Lung (tissue), 12 donors: Measurements from ENCODE around the gene GGTA1. TPM values are rescaled to one million over a fixed set of nuclear protein-coding genes. Genes with fewer than 3 reads are reported as not detected.

Experiments
- ATAC-seq: fragments of 200-7000 bp; cut with Tn5 transposase; one replicate; pipeline ENCODE4 v1.9.1; 2020; ENCODE audit warnings: moderate number of reproducible peaks; ENCODE audit not compliant: insufficient read depth, low FRiP score
- DNase-seq, 3 donors: peaks; one replicate each; pipeline ENCODE4 v3.0.0-alpha.2; 2013 to 2017
- H3K27ac ChIP-seq, 2 donors: one replicate each; pipeline ENCODE4 v1.5.1; 2013; ENCODE audit warnings: mild to moderate bottlenecking in 2 of 2, moderate library complexity in 2 of 2, control low read depth in 1 of 2, inconsistent platforms in 1 of 2, low read depth in 1 of 2, low read length in 1 of 2
- H3K27me3 ChIP-seq, 3 donors: one replicate each; pipeline ENCODE4 v1.5.1; 2013; ENCODE audit warnings: low read length in 2 of 3; ENCODE audit not compliant: control insufficient read depth in 3 of 3, insufficient read depth in 3 of 3
- H3K36me3 ChIP-seq, 4 donors: one replicate each; pipeline ENCODE4 v1.5.1; 2013; ENCODE audit warnings: low read length in 4 of 4, mild to moderate bottlenecking in 1 of 4, moderate library complexity in 1 of 4; ENCODE audit not compliant: control insufficient read depth in 4 of 4, insufficient read depth in 4 of 4
- H3K4me1 ChIP-seq, 5 donors: one replicate each; pipeline ENCODE4 v1.5.1; 2013; ENCODE audit warnings: low read length in 5 of 5, mild to moderate bottlenecking in 2 of 5, moderate library complexity in 1 of 5; ENCODE audit not compliant: control insufficient read depth in 5 of 5, insufficient read depth in 5 of 5
- H3K4me3 ChIP-seq: one replicate; pipeline ENCODE4 v1.5.1; 2013; ENCODE audit warnings: mild to moderate bottlenecking, control low read depth, moderate library complexity
- H3K9ac ChIP-seq, 2 donors: one replicate each; pipeline ENCODE4 v1.5.1; 2013; ENCODE audit warnings: low read length in 2 of 2, control low read depth in 1 of 2; ENCODE audit not compliant: insufficient read depth in 1 of 2
- H3K9me3 ChIP-seq, 4 donors: one replicate each; pipeline ENCODE4 v1.5.1; 2013; ENCODE audit warnings: low read length in 3 of 4, mild to moderate bottlenecking in 1 of 4, moderate library complexity in 1 of 4; ENCODE audit not compliant: control insufficient read depth in 4 of 4, insufficient read depth in 3 of 4
- WGBS, 2 donors: extraction: QIAGEN DNeasy Blood & Tissue Kit; methylation state at CpG; one replicate each; pipeline ENCODE4 v1.1.7; 2013; 5-methylcytosine and 5-hydroxymethylcytosine counted together
- polyA plus RNA-seq, 2 donors: library from polyadenylated mRNA; stranded (reverse); fragments of 200-250 nt; gene quantifications; one replicate each; pipeline ENCODE4 v1.2.1, GENCODE V29; 2013
- total RNA-seq, 2 donors: library from RNA; depleted of rRNA in 1 of 2; stranded (reverse); fragments of >200 nt in 1 of 2; gene quantifications; one replicate each; pipeline ENCODE4 v1.2.1, GENCODE V29; 2014 to 2021
- TF ChIP-seq, protein P1 (sequence below): IDR thresholded peaks from 2 replicates; pipeline ENCODE4 v1.5.1; 2012; ENCODE audit warnings: mild to moderate bottlenecking; ENCODE audit errors: control extremely low read depth, extremely low read depth
- donor health status: control.
- donor health status: control.
- donor health status: Bipolar disorder and iron deficiency.
- donor health status: healthy.
- donor health status: DM: yes; HTN: yes; CAD: no.

Gene GGTA1
- total and polyA plus RNA-seq, 4 donors, result 1.5 to 6.6 (median 5.8) TPM

DNA sequence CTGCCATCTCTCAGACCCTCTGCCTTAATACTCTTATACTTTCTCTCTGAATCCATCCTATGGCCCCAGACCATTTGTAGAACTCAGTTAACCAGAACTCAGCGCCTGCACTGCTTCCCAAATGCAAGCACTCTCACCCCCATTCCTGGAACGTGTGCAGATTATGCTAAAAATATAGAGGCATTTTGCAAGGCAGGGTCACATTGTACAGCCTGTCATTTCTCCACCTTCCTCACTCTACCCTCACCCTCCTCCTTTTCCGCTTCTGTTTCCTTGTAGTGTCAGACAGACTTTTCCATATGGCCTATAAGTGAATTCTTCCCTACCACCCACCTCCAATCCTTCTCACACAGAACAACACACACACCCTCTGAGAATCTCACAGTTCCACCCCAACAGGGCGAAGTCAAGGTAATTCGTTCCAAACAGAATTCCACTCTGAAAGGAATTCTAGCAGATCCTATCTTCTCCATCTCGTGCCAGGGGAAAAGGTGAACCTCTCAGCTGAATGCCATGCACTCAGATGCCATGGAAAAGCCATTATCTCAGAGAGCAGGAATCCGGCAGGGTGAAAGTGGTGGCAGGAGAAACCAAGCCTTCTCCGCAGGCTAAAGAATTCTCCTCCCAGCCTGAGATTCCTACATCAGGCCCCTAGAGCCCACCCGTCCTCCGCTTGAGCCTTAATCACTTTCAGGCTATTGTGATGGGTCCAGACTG is 25.3 kb downstream of the GGTA1 start:
- ATAC-seq, result no peak
- Histone ChIP-seq H3K9ac (no peak overlapping the region), H3K4me3 (no peak overlapping the region), H3K4me1 (peaks cover 0 to 12% (median 6%) of the 10 kb centered on the region in 5 donors), H3K36me3 (no peaks in the 10 kb centered on the region), H3K27ac (no peak overlapping the region), H3K9me3 (no peaks in the 10 kb centered on the region), H3K27me3 (no peaks in the 10 kb centered on the region)
- DNase-seq, result no peak
- TF ChIP-seq, protein P1, sequence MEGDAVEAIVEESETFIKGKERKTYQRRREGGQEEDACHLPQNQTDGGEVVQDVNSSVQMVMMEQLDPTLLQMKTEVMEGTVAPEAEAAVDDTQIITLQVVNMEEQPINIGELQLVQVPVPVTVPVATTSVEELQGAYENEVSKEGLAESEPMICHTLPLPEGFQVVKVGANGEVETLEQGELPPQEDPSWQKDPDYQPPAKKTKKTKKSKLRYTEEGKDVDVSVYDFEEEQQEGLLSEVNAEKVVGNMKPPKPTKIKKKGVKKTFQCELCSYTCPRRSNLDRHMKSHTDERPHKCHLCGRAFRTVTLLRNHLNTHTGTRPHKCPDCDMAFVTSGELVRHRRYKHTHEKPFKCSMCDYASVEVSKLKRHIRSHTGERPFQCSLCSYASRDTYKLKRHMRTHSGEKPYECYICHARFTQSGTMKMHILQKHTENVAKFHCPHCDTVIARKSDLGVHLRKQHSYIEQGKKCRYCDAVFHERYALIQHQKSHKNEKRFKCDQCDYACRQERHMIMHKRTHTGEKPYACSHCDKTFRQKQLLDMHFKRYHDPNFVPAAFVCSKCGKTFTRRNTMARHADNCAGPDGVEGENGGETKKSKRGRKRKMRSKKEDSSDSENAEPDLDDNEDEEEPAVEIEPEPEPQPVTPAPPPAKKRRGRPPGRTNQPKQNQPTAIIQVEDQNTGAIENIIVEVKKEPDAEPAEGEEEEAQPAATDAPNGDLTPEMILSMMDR, result no peak
- 78 to 80% methylated on average over 10 of the region's 10 CpGs for WGBS, 2 donors

DNA sequence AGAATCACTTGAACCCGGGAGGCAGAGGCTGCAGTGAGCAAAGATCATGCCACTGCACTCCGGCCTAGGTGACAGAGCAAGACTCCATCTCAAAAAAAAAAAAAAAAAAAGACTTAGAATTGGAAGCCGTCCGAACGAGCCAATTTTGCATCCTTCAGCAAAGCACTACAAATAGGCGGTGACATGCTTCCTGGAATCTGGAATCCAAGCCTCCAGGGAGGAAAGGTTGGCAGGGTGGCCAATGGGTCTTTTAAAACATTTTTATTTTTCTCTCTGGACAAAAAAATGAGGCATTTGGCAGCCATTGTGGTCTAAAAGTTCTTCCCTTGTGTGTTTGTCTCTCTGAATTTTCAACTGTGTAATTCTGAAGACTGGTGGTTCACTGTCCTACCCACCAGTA is 26.4 kb downstream of the GGTA1 start:
- TF ChIP-seq, protein P1, result no peak
- Histone ChIP-seq H3K27ac (no peak overlapping the region), H3K9me3 (no peaks in the 10 kb centered on the region), H3K4me3 (no peak overlapping the region), H3K4me1 (no peaks in the 10 kb centered on the region), H3K9ac (no peak overlapping the region), H3K36me3 (no peaks in the 10 kb centered on the region), H3K27me3 (no peaks in the 10 kb centered on the region)
- DNase-seq, result no peak
- ATAC-seq, result no peak
- 82 to 94% methylated on average over 6 of the region's 6 CpGs for whole genome bisulfite sequencing, 2 donors

DNA sequence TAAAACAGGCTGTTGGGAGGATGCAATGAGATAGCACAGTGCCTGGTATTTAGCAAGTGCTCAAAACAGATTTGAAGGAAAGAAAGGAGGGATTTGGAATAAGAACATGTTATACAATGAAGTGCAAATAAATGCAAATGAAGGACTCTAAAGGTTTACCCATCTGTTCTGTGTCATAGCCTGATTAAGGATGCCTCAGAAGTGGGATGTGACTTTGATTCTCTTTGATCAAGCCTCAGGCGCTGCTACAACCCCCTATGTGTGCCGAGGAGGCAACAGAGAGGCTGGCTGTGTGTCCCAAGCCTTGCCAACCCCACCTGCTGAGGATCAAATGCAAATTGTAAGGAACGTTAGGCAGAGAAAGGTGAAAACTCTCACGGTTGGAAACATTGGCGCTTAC is 27.2 kb downstream of the GGTA1 start:
- no peak for DNase-seq
- Histone ChIP-seq H3K27me3 (no peaks in the 10 kb centered on the region), H3K4me1 (no peaks in the 10 kb centered on the region), H3K36me3 (no peaks in the 10 kb centered on the region), H3K9ac (no peak overlapping the region), H3K4me3 (no peak overlapping the region), H3K27ac (no peak overlapping the region), H3K9me3 (no peaks in the 10 kb centered on the region)
- 82 to 85% methylated on average over 5 of the region's 5 CpGs for WGBS, 2 donors
- no peak for ATAC-seq
- TF ChIP-seq, protein P1, result no peak

DNA sequence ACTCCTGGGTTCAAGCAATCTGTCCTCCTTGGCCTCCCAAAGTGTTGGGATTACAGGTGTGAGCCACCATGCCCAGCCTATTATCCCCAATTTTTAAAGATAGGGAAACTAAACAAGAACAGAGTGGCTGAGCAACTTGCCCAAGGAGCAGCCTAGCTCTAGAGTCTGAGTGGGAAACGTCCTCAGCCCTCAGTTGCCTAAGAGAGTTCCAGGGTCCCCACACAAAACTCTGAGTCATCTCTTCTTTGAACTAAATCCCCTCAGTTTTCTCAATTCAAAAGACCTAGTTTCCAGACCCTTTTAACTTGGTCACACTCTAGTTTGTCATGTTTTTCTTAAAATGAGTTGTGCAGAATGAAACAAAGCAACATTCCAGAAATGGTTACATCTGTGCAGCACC is 33.5 kb downstream of the GGTA1 start:
- no peak for ATAC-seq
- WGBS, 2 donors, result 62 to 75% methylated on average over 1 of the region's 1 CpG
- H3K9ac ChIP-seq, result no peak overlapping the region

More for the DNA sequence above, 33.5 kb downstream of the GGTA1 start:
- Histone ChIP-seq H3K4me1 (no peaks in the 10 kb centered on the region), H3K27me3 (no peaks in the 10 kb centered on the region), H3K9me3 (no peaks in the 10 kb centered on the region), H3K36me3 (no peaks in the 10 kb centered on the region), H3K27ac (no peak overlapping the region), H3K4me3 (no peak overlapping the region)
- TF ChIP-seq, protein P1, result no peak
- no peak for DNase-seq
